ENCODE results near the gene GPRC5C. TPM values are rescaled to one million over a fixed set of nuclear protein-coding genes. Genes with fewer than 3 reads are reported as not detected.

Gene GPRC5C
- total and polyA plus RNA-seq, 9 of the 15 experiments (the other 6 are each of a cell fraction or from before 2014, with no cell fraction given) = 0.28 to 9.0 (median 4.1) TPM

GRCh38 chr17:74408262-74408661, 23.6 kb upstream of the GPRC5C start (continued):
- TF ChIP-seq BACH1 (tag; IDR thresholded peaks at IDR 0.05) (peak; percentile 15; the same call in 1 of the 2 replicates), PURB (CRISPR knock-in tag; IDR thresholded peaks at IDR 0.05; ENCODE audit: low read depth) (no peak), PHB2 (IDR thresholded peaks at IDR 0.05; ENCODE audit: low read depth) (no peak), PHB (CRISPR knock-in tag; IDR thresholded peaks at IDR 0.05) (no peak), NFE2L1 (tag; IDR thresholded peaks at IDR 0.05; ENCODE audit: borderline replicate concordance, low read depth) (no peak), MYNN (IDR thresholded peaks at IDR 0.05) (no peak), MYNN (CRISPR knock-in tag; IDR thresholded peaks at IDR 0.05) (no peak), ZFPM2 (CRISPR knock-in tag; IDR thresholded peaks at IDR 0.05) (no peak), PML (IDR thresholded peaks at IDR 0.05; ENCODE audit: low read length) (no peak), RAD21 (CRISPR knock-in tag; conservative IDR thresholded peaks at IDR 0.05 in 1 of 2, IDR thresholded peaks at IDR 0.05 in 1 of 2) (peak; percentile 85 to 88), PHF8 (IDR thresholded peaks at IDR 0.05; ENCODE audit: borderline replicate concordance, low read length) (no peak), ZNF507 (tag; conservative IDR thresholded peaks at IDR 0.05) (no peak), CBFA2T3 (IDR thresholded peaks at IDR 0.05) (no peak), ZNF165 (CRISPR knock-in tag; IDR thresholded peaks at IDR 0.05; ENCODE audit: borderline replicate concordance) (no peak), KLF6 (CRISPR knock-in tag; IDR thresholded peaks at IDR 0.05; ENCODE audit: borderline replicate concordance) (no peak), ZBTB40 (IDR thresholded peaks at IDR 0.05) (no peak), ZBTB40 (CRISPR knock-in tag; IDR thresholded peaks at IDR 0.05) (no peak), HNRNPLL (IDR thresholded peaks at IDR 0.05; ENCODE audit: low read depth, low read length, poor library complexity, severe bottlenecking) (no peak)
- TF ChIP-seq, protein P1, sequence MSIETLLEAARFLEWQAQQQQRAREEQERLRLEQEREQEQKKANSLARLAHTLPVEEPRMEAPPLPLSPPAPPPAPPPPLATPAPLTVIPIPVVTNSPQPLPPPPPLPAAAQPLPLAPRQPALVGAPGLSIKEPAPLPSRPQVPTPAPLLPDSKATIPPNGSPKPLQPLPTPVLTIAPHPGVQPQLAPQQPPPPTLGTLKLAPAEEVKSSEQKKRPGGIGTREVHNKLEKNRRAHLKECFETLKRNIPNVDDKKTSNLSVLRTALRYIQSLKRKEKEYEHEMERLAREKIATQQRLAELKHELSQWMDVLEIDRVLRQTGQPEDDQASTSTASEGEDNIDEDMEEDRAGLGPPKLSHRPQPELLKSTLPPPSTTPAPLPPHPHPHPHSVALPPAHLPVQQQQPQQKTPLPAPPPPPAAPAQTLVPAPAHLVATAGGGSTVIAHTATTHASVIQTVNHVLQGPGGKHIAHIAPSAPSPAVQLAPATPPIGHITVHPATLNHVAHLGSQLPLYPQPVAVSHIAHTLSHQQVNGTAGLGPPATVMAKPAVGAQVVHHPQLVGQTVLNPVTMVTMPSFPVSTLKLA (conservative IDR thresholded peaks at IDR 0.05) = peak; percentile 46 to 51
